GM18867 (cell line): Measurements from ENCODE around the gene WNT4.

Experiments
- ATAC-seq: cut with Tn5 transposase; IDR thresholded peaks from one replicate; pipeline ENCODE4 v1.9.1; 2021; ENCODE audit warnings: mild to moderate bottlenecking, moderate library complexity; ENCODE audit not compliant: unreplicated experiment

WNT4 gene

GRCh38 chr1:22164841-22165808 is 22.2 kb upstream of the WNT4 start:
- no peak for ATAC-seq

- no peak for ATAC-seq
These were observed 20.7 kb upstream of the WNT4 start for GRCh38 chr1:22163564-22163963.

- ATAC-seq = no peak
These were observed 20.2 kb upstream of the WNT4 start for GRCh38 chr1:22163137-22163536.

GRCh38 chr1:22159891-22160290 is 17.0 kb upstream of the WNT4 start:
- no peak for ATAC-seq

GRCh38 chr1:22158654-22159053 is 15.8 kb upstream of the WNT4 start:
- no peak for ATAC-seq

- ATAC-seq = no peak
These were observed 14.6 kb upstream of the WNT4 start for GRCh38 chr1:22157359-22157966.

- no peak for ATAC-seq
These were observed 12.6 kb upstream of the WNT4 start for GRCh38 chr1:22155517-22155916.

GRCh38 chr1:22154626-22155025 is 11.7 kb upstream of the WNT4 start:
- no peak for ATAC-seq

- no peak for ATAC-seq
These were observed 11.0 kb upstream of the WNT4 start for GRCh38 chr1:22153660-22154437.

GRCh38 chr1:22150923-22151322 is 8.0 kb upstream of the WNT4 start:
- no peak for ATAC-seq

GRCh38 chr1:22142315-22143064 is 407 bp downstream of the WNT4 start:
- ATAC-seq = peak; percentile 33

- ATAC-seq = no peak
These were observed 1.2 kb downstream of the WNT4 start for GRCh38 chr1:22141554-22142314.

GRCh38 chr1:22140694-22141093 is 2.2 kb downstream of the WNT4 start:
- ATAC-seq = no peak

GRCh38 chr1:22139817-22140216 is 3.1 kb downstream of the WNT4 start:
- ATAC-seq = no peak

GRCh38 chr1:22139066-22139594 is 3.8 kb downstream of the WNT4 start:
- ATAC-seq = no peak

GRCh38 chr1:22137004-22137720 is 5.7 kb downstream of the WNT4 start:
- ATAC-seq = no peak

- no peak for ATAC-seq
These were observed 9.0 kb downstream of the WNT4 start for GRCh38 chr1:22133931-22134324.

GRCh38 chr1:22133247-22133930 is 9.5 kb downstream of the WNT4 start:
- ATAC-seq = no peak
